Neural progenitor cell (in vitro differentiated cells): ENCODE data around the gene TAF1L. TPM values are rescaled to one million over a fixed set of nuclear protein-coding genes. Genes with fewer than 3 reads are reported as not detected.
"Not testable (repeated sequence)": the region's sequence is repeated elsewhere in the genome, so short reads cannot be mapped to it uniquely, and the experiment has no call there.

Source experiments
- DNase-seq: peaks from one replicate; pipeline ENCODE4 v3.0.0-alpha.2; 2016; ENCODE audit warnings: low spot score
- H2AFZ ChIP-seq: fragments of 200-600 bp; sonication (generic); replicated peaks from 2 replicates; pipeline ENCODE4 v1.6.1; 2016; ENCODE audit warnings: antibody characterized with exemption
- H3F3A ChIP-seq: fragments of 200-600 bp; sonication (generic); 2 replicates; pipeline ENCODE4 v1.6.1; 2016; ENCODE audit warnings: antibody characterized with exemption, low read depth
- H3K27ac ChIP-seq: fragments of 200-600 bp; sonication (generic); 2 replicates; pipeline ENCODE4 v1.5.1; 2016; ENCODE audit warnings: mild to moderate bottlenecking
- H3K27me3 ChIP-seq: fragments of 200-600 bp; sonication (generic); 2 replicates; pipeline ENCODE4 v1.6.1; 2016; ENCODE audit warnings: mild to moderate bottlenecking, moderate library complexity
- H3K36me3 ChIP-seq: fragments of 200-600 bp; sonication (generic); 2 replicates; pipeline ENCODE4 v1.5.1; 2016
- H3K4me1 ChIP-seq: fragments of 200-600 bp; sonication (generic); 2 replicates; pipeline ENCODE4 v1.6.1; 2016; ENCODE audit warnings: mixed run types
- H3K4me2 ChIP-seq: fragments of 200-600 bp; sonication (generic); 2 replicates; pipeline ENCODE4 v1.6.1; 2016
- H3K4me3 ChIP-seq: fragments of 200-600 bp; sonication (generic); 2 replicates; pipeline ENCODE4 v1.5.1; 2016
- H3K79me2 ChIP-seq: fragments of 200-600 bp; sonication (generic); 2 replicates; pipeline ENCODE4 v1.6.1; 2016; ENCODE audit warnings: low read depth
- H3K9ac ChIP-seq: fragments of 200-600 bp; sonication (generic); 2 replicates; pipeline ENCODE4 v1.6.1; 2016
- H3K9me3 ChIP-seq: fragments of 200-600 bp; sonication (generic); 2 replicates; pipeline ENCODE4 v1.5.1; 2016; ENCODE audit warnings: low read depth
- H4K20me1 ChIP-seq: fragments of 200-600 bp; sonication (generic); 2 replicates; pipeline ENCODE4 v1.6.1; 2016; ENCODE audit warnings: low read depth
- H3K27ac Mint-ChIP-seq: 3 replicates; pipeline ENCODE4 v1.8.0; 2021; ENCODE audit warnings: mixed read lengths
- H3K27me3 Mint-ChIP-seq: 2 replicates; pipeline ENCODE4 v1.8.0; 2022; ENCODE audit warnings: low read depth, mild to moderate bottlenecking, inconsistent platforms, moderate library complexity, mixed read lengths; ENCODE audit not compliant: insufficient read depth
- H3K36me3 Mint-ChIP-seq: 3 replicates; pipeline ENCODE4 v1.8.0; 2021; ENCODE audit warnings: mixed read lengths
- H3K4me1 Mint-ChIP-seq: 3 replicates; pipeline ENCODE4 v1.8.0; 2021; ENCODE audit warnings: mixed read lengths
- H3K4me3 Mint-ChIP-seq: 3 replicates; pipeline ENCODE4 v1.8.0; 2021; ENCODE audit warnings: mild to moderate bottlenecking, moderate library complexity, mixed read lengths
- H3K9me3 Mint-ChIP-seq: 3 replicates; pipeline ENCODE4 v1.8.0; 2020; ENCODE audit warnings: mixed read lengths
- CTCF ChIP-seq: fragments of 200-600 bp; sonication (generic); IDR thresholded peaks from 2 replicates; pipeline ENCODE4 v1.5.1; 2017; ENCODE audit warnings: antibody characterized with exemption, mild to moderate bottlenecking
- EZH2 ChIP-seq: fragments of 200-600 bp; sonication (generic); IDR thresholded peaks from 2 replicates; pipeline ENCODE4 v1.6.1; 2017; ENCODE audit warnings: antibody characterized with exemption, mild to moderate bottlenecking, moderate library complexity
- EZH2phosphoT487 ChIP-seq: fragments of 200-600 bp; sonication (generic); IDR thresholded peaks from 2 replicates; pipeline ENCODE4 v1.6.1; 2017; ENCODE audit warnings: antibody characterized with exemption
- total RNA-seq: library from RNA; depleted of rRNA; stranded (reverse); fragments of >200 nt; gene quantifications from 2 replicates; pipeline ENCODE4 v1.2.3, GENCODE V29; 2015; ENCODE audit warnings: low replicate concordance

Gene TAF1L
- total RNA-seq, 1 donor from 2014 or later = not detected

- Histone ChIP-seq H3K27ac (no peak overlapping the region), H3K36me3 (no peaks in the 10 kb centered on the region), H3K27me3 (no peaks in the 10 kb centered on the region), H2AFZ (no peak overlapping the region), H3K9me3 (no peaks in the 10 kb centered on the region), H3K4me3 (no peak overlapping the region), H3F3A (no peaks in the 10 kb centered on the region), H3K79me2 (no peaks in the 10 kb centered on the region), H4K20me1 (no peaks in the 10 kb centered on the region), H3K4me1 (no peaks in the 10 kb centered on the region), H3K4me2 (no peak overlapping the region), H3K9ac (no peak overlapping the region)
- no peak for DNase-seq
- H3K27me3 Mint-ChIP-seq = no peaks in the 10 kb centered on the region
- no peaks in the 10 kb centered on the region for H3K4me1 Mint-ChIP-seq
- peaks cover 1% of the 10 kb centered on the region for H3K9me3 Mint-ChIP-seq
- no peak overlapping the region for H3K4me3 Mint-ChIP-seq
- H3K27ac Mint-ChIP-seq = no peak overlapping the region
- TF ChIP-seq CTCF (no peak), EZH2 (no peak), EZH2phosphoT487 (no peak)
- H3K36me3 Mint-ChIP-seq = no peaks in the 10 kb centered on the region
Observed at GRCh38 chr9:32606811-32607210, 28.7 kb downstream of the TAF1L start.

- Histone ChIP-seq H3K9ac (no peak overlapping the region), H2AFZ (no peak overlapping the region), H3K27me3 (no peaks in the 10 kb centered on the region), H3K27ac (no peak overlapping the region), H3K4me2 (no peak overlapping the region), H3K9me3 (no peaks in the 10 kb centered on the region), H3F3A (no peaks in the 10 kb centered on the region), H3K36me3 (no peaks in the 10 kb centered on the region), H3K4me3 (no peak overlapping the region), H3K4me1 (no peaks in the 10 kb centered on the region), H3K79me2 (no peaks in the 10 kb centered on the region), H4K20me1 (no peaks in the 10 kb centered on the region)
- no peak overlapping the region for H3K27ac Mint-ChIP-seq
- peaks cover 1% of the 10 kb centered on the region for H3K9me3 Mint-ChIP-seq
- peak; percentile 4 for DNase-seq
- no peaks in the 10 kb centered on the region for H3K27me3 Mint-ChIP-seq
- H3K36me3 Mint-ChIP-seq = no peaks in the 10 kb centered on the region
- TF ChIP-seq CTCF (no peak), EZH2phosphoT487 (no peak), EZH2 (no peak)
- H3K4me3 Mint-ChIP-seq = no peak overlapping the region
- H3K4me1 Mint-ChIP-seq = no peaks in the 10 kb centered on the region
Observed at GRCh38 chr9:32603914-32604852, 31.3 kb downstream of the TAF1L start.

- H4K20me1 ChIP-seq, H3K27me3 Mint-ChIP-seq, H3K36me3 Mint-ChIP-seq, H2AFZ ChIP-seq, H3K9ac ChIP-seq, H3K36me3 ChIP-seq, H3K27ac ChIP-seq, H3K4me3 Mint-ChIP-seq, H3K27ac Mint-ChIP-seq, H3K4me2 ChIP-seq, H3K79me2 ChIP-seq, H3K9me3 ChIP-seq, H3K27me3 ChIP-seq, H3K4me3 ChIP-seq, H3K4me1 Mint-ChIP-seq, H3K4me1 ChIP-seq, H3F3A ChIP-seq, H3K9me3 Mint-ChIP-seq, DNase-seq: not testable (repeated sequence)
Observed at GRCh38 chr9:32599021-32599420, 36.4 kb downstream of the TAF1L start.

GRCh38 chr9:32596936-32597335, 38.5 kb downstream of the TAF1L start:
- H3K4me1 Mint-ChIP-seq = no peaks in the 10 kb centered on the region
- no peak overlapping the region for H2AFZ ChIP-seq
- H3K27me3 ChIP-seq = no peaks in the 10 kb centered on the region
- no peak overlapping the region for H3K4me3 Mint-ChIP-seq
- no peak overlapping the region for H3K9ac ChIP-seq
- no peak for DNase-seq
- H3K4me2 ChIP-seq = no peak overlapping the region
- no peak overlapping the region for H3K27ac Mint-ChIP-seq
- H3K9me3 ChIP-seq = no peaks in the 10 kb centered on the region
- H3K27ac ChIP-seq = no peak overlapping the region
- no peaks in the 10 kb centered on the region for H3K4me1 ChIP-seq
- H3K27me3 Mint-ChIP-seq = no peaks in the 10 kb centered on the region
- H3K36me3 Mint-ChIP-seq = no peaks in the 10 kb centered on the region
- H4K20me1 ChIP-seq = no peaks in the 10 kb centered on the region
- H3K9me3 Mint-ChIP-seq = peaks cover 3% of the 10 kb centered on the region
- no peaks in the 10 kb centered on the region for H3F3A ChIP-seq
- no peaks in the 10 kb centered on the region for H3K79me2 ChIP-seq
- TF ChIP-seq EZH2phosphoT487 = no peak
- no peak for TF ChIP-seq EZH2
- no peak for TF ChIP-seq CTCF
- H3K36me3 ChIP-seq = no peaks in the 10 kb centered on the region
- H3K4me3 ChIP-seq = no peak overlapping the region
